Endothelial cell of umbilical vein (primary cell): Measurements from ENCODE around the gene SEZ6L2. TPM values are rescaled to one million over a fixed set of nuclear protein-coding genes. Genes with fewer than 3 reads are reported as not detected.

Experiments
- BruUV-seq: library from RNA; stranded (reverse); fragments of 400-500 nt; replicated peaks from 2 replicates; lab custom pipeline; 2021; lab: Mats Ljungman, UMichigan
- CTCF ChIA-PET: fragments of 300-600, 350-600 bp; sonication (Branson Sonifier 250); formaldehyde crosslinking; loops from one replicate; lab custom pipeline; 2021; ENCODE audit warnings: antibody characterized with exemption, inconsistent platforms; lab: Charles Lee
- POLR2A ChIA-PET: fragments of 300-600, 350-600 bp; sonication (Branson Sonifier 250); formaldehyde crosslinking; loops from one replicate; lab custom pipeline; 2021; ENCODE audit warnings: antibody characterized with exemption, inconsistent platforms; lab: Charles Lee
- DNase-seq: peaks from one replicate; pipeline ENCODE4 v3.0.0-alpha.2; 2011; ENCODE audit warnings: low read depth, low spot score
- FAIRE-seq: peaks from 2 replicates; lab custom pipeline; 2011; peaks lifted over from hg19 to GRCh38; lab: Jason Lieb, UNC
- H2AFZ ChIP-seq: 2 replicates; pipeline ENCODE4 v1.6.0; 2012; ENCODE audit warnings: low read depth, low read length, control low read depth, inconsistent platforms
- H3K27ac ChIP-seq: 2 replicates; pipeline ENCODE4 v1.5.1; 2011; ENCODE audit warnings: low read depth, mild to moderate bottlenecking, control low read depth, low read length, moderate library complexity; ENCODE audit not compliant: insufficient read depth
- H3K27me3 ChIP-seq, 2 experiments: 2 replicates each; pipeline versions ENCODE4 v1.6.0 to v1.6.1; 2011; ENCODE audit warnings: low read length in 2 of 2, mixed read lengths in 1 of 2; ENCODE audit not compliant: control insufficient read depth in 2 of 2, insufficient read depth in 2 of 2
- H3K36me3 ChIP-seq, 2 experiments: 2 replicates in 1 of 2; 3 replicates in 1 of 2; pipeline ENCODE4 v1.5.1; 2011; ENCODE audit warnings: low read length in 2 of 2, mild to moderate bottlenecking in 1 of 2, moderate library complexity in 1 of 2; ENCODE audit not compliant: control insufficient read depth in 2 of 2, insufficient read depth in 2 of 2; ENCODE audit errors: extremely low read depth in 1 of 2
- H3K4me1 ChIP-seq: 3 replicates; pipeline ENCODE4 v1.5.1; 2011; ENCODE audit warnings: mild to moderate bottlenecking, low read length; ENCODE audit not compliant: control insufficient read depth, insufficient read depth; ENCODE audit errors: extremely low read depth
- H3K4me2 ChIP-seq: 2 replicates; pipeline ENCODE4 v1.6.1; 2011; ENCODE audit warnings: low read length, control low read depth, mixed read lengths; ENCODE audit not compliant: insufficient read depth
- H3K4me3 ChIP-seq, 3 experiments: fragments of 200-600 bp in 1 of 3; sonication (generic), shearing (Covaris generic) in 1 of 3; replicated peaks in 1 of 3; 2 replicates each; pipeline ENCODE4 v1.5.1; 2011 to 2016; ENCODE audit warnings: control low read depth in 3 of 3, low read length in 3 of 3, mild to moderate bottlenecking in 2 of 3, inconsistent platforms in 1 of 3, low read depth in 1 of 3, moderate library complexity in 1 of 3; ENCODE audit not compliant: insufficient read depth in 1 of 3
- H3K79me2 ChIP-seq: 2 replicates; pipeline ENCODE4 v1.6.0; 2012; ENCODE audit warnings: low read length, inconsistent platforms; ENCODE audit not compliant: control insufficient read depth, insufficient read depth
- H3K9ac ChIP-seq: replicated peaks from 2 replicates; pipeline ENCODE3; 2011; ENCODE audit warnings: low read length, control low read depth; ENCODE audit not compliant: insufficient read depth; ENCODE audit errors: extremely low read depth
- H3K9me1 ChIP-seq: replicated peaks from 3 replicates; pipeline ENCODE4 v1.6.0; 2011; ENCODE audit warnings: mild to moderate bottlenecking, low read length; ENCODE audit not compliant: control insufficient read depth, insufficient read depth; ENCODE audit errors: extremely low read depth
- H3K9me3 ChIP-seq: replicated peaks from 2 replicates; pipeline ENCODE4 v1.5.1; 2012; ENCODE audit warnings: low read length, inconsistent platforms; ENCODE audit not compliant: control insufficient read depth, insufficient read depth
- H4K20me1 ChIP-seq: replicated peaks from 2 replicates; pipeline ENCODE3; 2011; ENCODE audit warnings: mild to moderate bottlenecking, low read length; ENCODE audit not compliant: control insufficient read depth, insufficient read depth; ENCODE audit errors: extremely low read depth
- EZH2 ChIP-seq: IDR thresholded peaks from 2 replicates; pipeline ENCODE4 v1.6.1; 2012; ENCODE audit warnings: borderline replicate concordance, low read depth, mild to moderate bottlenecking, moderate library complexity, low read length, inconsistent platforms; ENCODE audit not compliant: severe bottlenecking
- GATA2 ChIP-seq: IDR thresholded peaks from 2 replicates; pipeline ENCODE4 v1.7.0; 2011; ENCODE audit warnings: low read depth, mild to moderate bottlenecking, moderate library complexity, mixed read lengths, low read length; ENCODE audit not compliant: insufficient read length, insufficient read depth
- JUN ChIP-seq: IDR thresholded peaks from 2 replicates; pipeline ENCODE4 v1.6.1; 2011; ENCODE audit warnings: borderline replicate concordance, low read depth; ENCODE audit not compliant: insufficient read length, insufficient read depth
- MAX ChIP-seq: IDR thresholded peaks from 2 replicates; pipeline ENCODE4 v1.6.1; 2011; ENCODE audit not compliant: insufficient read depth, insufficient read length
- MYC ChIP-seq: IDR thresholded peaks from one replicate; pipeline ENCODE4 v1.6.1; 2011; ENCODE audit warnings: mild to moderate bottlenecking, low read depth, low read length
- POLR2A ChIP-seq: IDR thresholded peaks from 2 replicates; pipeline ENCODE4 v1.6.1; 2012; ENCODE audit warnings: low read depth, mild to moderate bottlenecking, control low read depth, low read length
- POLR2AphosphoS5 ChIP-seq: IDR thresholded peaks from 2 replicates; pipeline ENCODE4 v1.6.1; 2012; ENCODE audit warnings: low read depth, mild to moderate bottlenecking, control low read depth, low read length, moderate library complexity; ENCODE audit not compliant: insufficient read depth
- dilution Hi-C: fragments of 300-500 bp; cut with MboI; formaldehyde crosslinking; loops from one replicate; pipeline ENCODE4 v1.15.0; 2019; ENCODE audit warnings: low sequenced_read_pairs; ENCODE audit not compliant: extremely low pct_ligation_motif_present
- intact Hi-C: fragments of 100-400 bp; cut with micrococcal nuclease; formaldehyde crosslinking; loops from one replicate; pipeline ENCODE4 v1.10.0; 2022
- polyA plus RNA-seq, 4 experiments: library from polyadenylated mRNA; depleted of rRNA in 3 of 4; stranded (reverse) in 3 of 4; unstranded in 1 of 4; fragments of >200 nt; gene quantifications; 2 replicates each; pipeline versions ENCODE4 v1.2.1 to v1.2.3, GENCODE V29; 2011 to 2012; ENCODE audit warnings: missing spikeins in 1 of 4
- total RNA-seq: library from RNA; stranded (reverse); gene quantifications from 2 replicates; pipeline ENCODE4 v1.2.3, GENCODE V29; 2021

The SEZ6L2 gene
- total and polyA plus RNA-seq, 2 donors (not counting 3 experiments of a cell fraction or from before 2014, with no cell fraction given), result 2.4 to 4.5 TPM

- ChIA-PET CTCF (interaction anchor here (1.0 to 1.5 kb wide), 4 partner anchors 8 to 104 kb away, joined by 3 to 5 read pairs (median 4); partner anchors contain the start of gene CDIPT), POLR2A (no interaction called here)
- Histone ChIP-seq H4K20me1 (no peaks in the 10 kb centered on the region), H3K4me2 (no peak overlapping the region), H3K36me3 (no peaks in the 10 kb centered on the region), H3K4me3 (no peak overlapping the region), H3K27ac (no peak overlapping the region), H3K9me3 (no peaks in the 10 kb centered on the region), H3K79me2 (no peaks in the 10 kb centered on the region), H2AFZ (no peak overlapping the region), H3K9me1 (no peaks in the 10 kb centered on the region), H3K4me1 (peaks cover 5% of the 10 kb centered on the region), H3K9ac (no peak overlapping the region), H3K27me3 (peaks cover 5 to 8% of the 10 kb centered on the region in 2 experiments)
- intact Hi-C loops (loop anchor here (10.0 kb wide), 1 partner anchor 77 kb away; the partner anchor contains the start of gene MVP), dilution Hi-C loops (no loop called here)
- DNase-seq (no peak), FAIRE-seq (no peak)
- no peak for TF ChIP-seq POLR2A
- TF ChIP-seq MAX, result no peak
- no peak for TF ChIP-seq JUN
- TF ChIP-seq POLR2AphosphoS5, result no peak
- TF ChIP-seq EZH2, result no peak
- TF ChIP-seq GATA2, result no peak
- TF ChIP-seq MYC, result no peak
- no TSS peak for BruUV-seq
Measured at GRCh38 chr16:29901607-29901945, 2.2 kb upstream of the SEZ6L2 start.
